ENCODE measurements around the gene DPPA2. TPM values are rescaled to one million over a fixed set of nuclear protein-coding genes. Genes with fewer than 3 reads are reported as not detected.
"Not testable (repeated sequence)": the region's sequence is repeated elsewhere in the genome, so short reads cannot be mapped to it uniquely, and the experiment has no call there.

The DPPA2 gene, protein sequence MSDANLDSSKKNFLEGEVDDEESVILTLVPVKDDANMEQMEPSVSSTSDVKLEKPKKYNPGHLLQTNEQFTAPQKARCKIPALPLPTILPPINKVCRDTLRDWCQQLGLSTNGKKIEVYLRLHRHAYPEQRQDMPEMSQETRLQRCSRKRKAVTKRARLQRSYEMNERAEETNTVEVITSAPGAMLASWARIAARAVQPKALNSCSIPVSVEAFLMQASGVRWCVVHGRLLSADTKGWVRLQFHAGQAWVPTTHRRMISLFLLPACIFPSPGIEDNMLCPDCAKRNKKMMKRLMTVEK
- not detected for total RNA-seq
- not detected for polyA plus RNA-seq
- long read RNA-seq, donor 1, result 0 reads
- long read RNA-seq, donor 2, result 0 reads
- long read RNA-seq, donor 3, result 0 reads

DNA sequence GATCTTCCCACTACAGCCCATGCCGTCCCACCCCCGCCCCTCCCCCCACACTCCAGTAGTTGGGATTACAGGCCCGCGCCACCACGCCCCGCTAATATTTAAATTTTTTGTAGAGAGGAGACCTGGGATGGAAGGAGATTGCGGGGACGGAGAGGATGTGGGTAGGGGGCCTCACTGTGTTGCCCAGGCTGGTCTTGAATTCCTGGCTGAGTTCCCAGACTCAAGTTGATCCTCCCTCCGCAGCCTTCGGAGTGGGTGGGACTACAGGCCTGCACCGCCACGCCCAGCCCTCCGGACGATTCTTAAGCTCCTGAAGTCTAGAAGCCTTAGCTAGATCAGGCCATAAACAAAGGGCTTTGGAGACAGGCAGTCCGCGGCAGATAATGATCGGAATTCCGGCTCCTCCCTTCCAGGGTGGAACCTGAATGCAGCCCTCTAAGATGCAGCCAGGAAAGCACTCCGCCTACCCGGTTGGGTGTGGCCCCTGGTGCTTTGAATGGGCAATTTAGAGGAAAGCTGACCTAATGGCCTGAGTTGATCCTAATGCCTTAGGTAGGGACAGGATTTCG is at the start of gene DPPA2:
DPPA2 (minus strand) TSS at position 356 of the 569 bp plus-strand sequence. CDS start 1,975 bp downstream, outside the sequence.
- no peaks in the 10 kb centered on the region for H3K9me3 ChIP-seq
- no peak within 1 kb of the TSS for H3K27ac ChIP-seq
- no peak within 1 kb of the TSS for H3K4me3 ChIP-seq
- TF ChIP-seq EP300 (IDR thresholded peaks at IDR 0.05), result no peak
- TF ChIP-seq, protein P1, sequence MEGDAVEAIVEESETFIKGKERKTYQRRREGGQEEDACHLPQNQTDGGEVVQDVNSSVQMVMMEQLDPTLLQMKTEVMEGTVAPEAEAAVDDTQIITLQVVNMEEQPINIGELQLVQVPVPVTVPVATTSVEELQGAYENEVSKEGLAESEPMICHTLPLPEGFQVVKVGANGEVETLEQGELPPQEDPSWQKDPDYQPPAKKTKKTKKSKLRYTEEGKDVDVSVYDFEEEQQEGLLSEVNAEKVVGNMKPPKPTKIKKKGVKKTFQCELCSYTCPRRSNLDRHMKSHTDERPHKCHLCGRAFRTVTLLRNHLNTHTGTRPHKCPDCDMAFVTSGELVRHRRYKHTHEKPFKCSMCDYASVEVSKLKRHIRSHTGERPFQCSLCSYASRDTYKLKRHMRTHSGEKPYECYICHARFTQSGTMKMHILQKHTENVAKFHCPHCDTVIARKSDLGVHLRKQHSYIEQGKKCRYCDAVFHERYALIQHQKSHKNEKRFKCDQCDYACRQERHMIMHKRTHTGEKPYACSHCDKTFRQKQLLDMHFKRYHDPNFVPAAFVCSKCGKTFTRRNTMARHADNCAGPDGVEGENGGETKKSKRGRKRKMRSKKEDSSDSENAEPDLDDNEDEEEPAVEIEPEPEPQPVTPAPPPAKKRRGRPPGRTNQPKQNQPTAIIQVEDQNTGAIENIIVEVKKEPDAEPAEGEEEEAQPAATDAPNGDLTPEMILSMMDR (IDR thresholded peaks at IDR 0.05), result no peak
- no peak for TF ChIP-seq POLR2A (IDR thresholded peaks at IDR 0.05)
- no peaks in the 10 kb centered on the region for H3K27me3 ChIP-seq
- 85 to 90% (median 88%) methylated on average over 21 of the region's 21 CpGs for WGBS, 3 donors
- H3K4me1 ChIP-seq (ENCODE audit: insufficient read depth), result no peaks in the 10 kb centered on the region
- intact Hi-C loops (cut with DNase I), result no loop called here
- no peak for DNase-seq
- no peaks in the 10 kb centered on the region for H3K36me3 ChIP-seq

DNA sequence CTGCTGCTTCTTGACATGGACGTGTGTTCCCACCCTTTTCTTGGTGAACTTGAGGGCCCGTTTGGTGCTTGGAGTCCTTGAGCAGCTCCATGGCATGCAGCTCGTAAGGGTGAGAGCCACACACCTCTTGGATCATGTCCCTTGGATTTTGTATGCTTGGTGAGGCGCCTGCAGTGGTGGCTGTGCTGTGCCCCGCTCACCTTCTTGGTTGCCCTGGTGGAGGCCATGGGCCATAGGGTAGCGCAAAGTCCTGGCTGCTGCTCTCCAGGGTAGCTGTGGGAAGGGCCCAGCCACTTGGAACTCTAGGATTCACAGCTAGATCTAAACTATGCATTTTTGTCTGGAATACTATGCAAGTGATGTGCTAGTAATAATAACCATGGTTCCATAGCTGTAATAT is 47.8 kb upstream of the DPPA2 start:
- H3K4me3 ChIP-seq, result no peak overlapping the region
- no peak for TF ChIP-seq EP300 (IDR thresholded peaks at IDR 0.05)
- TF ChIP-seq, protein P1 (IDR thresholded peaks at IDR 0.05), result no peak
- TF ChIP-seq POLR2A (IDR thresholded peaks at IDR 0.05), result no peak
- H3K27ac ChIP-seq, result no peak overlapping the region
- no peak for DNase-seq
- H3K4me1 ChIP-seq (ENCODE audit: insufficient read depth), result no peaks in the 10 kb centered on the region
- WGBS, 3 donors, result 80 to 84% (median 80%) methylated on average over 6 of the region's 6 CpGs
- intact Hi-C loops (cut with DNase I), result no loop called here
- no peaks in the 10 kb centered on the region for H3K27me3 ChIP-seq
- H3K9me3 ChIP-seq, result no peaks in the 10 kb centered on the region
- H3K36me3 ChIP-seq, result no peaks in the 10 kb centered on the region

DNA sequence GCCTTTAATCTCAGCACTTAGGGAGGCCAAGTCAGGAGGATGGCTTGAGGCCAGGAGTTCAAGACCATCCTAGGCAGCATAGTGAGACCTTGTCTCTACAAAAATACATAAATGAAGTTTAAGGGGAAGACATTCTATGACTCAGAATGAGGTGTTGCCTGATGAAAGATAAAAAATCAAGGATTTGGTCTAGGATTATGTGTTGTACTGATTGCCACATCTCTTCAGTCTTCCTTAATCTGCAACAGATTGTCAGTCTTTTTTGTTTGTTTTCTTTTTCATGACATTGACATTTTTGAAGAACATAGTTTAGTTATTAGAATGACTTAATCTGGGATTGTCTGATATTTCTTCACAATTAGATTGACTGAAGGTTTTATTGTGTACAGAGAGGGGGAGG is 47.3 kb upstream of the DPPA2 start:
- intact Hi-C loops (cut with DNase I), result no loop called here
- TF ChIP-seq, protein P1 (IDR thresholded peaks at IDR 0.05), result no peak
- TF ChIP-seq EP300 (IDR thresholded peaks at IDR 0.05), result no peak
- no peak for TF ChIP-seq POLR2A (IDR thresholded peaks at IDR 0.05)
- Histone ChIP-seq H3K4me1 (ENCODE audit: insufficient read depth) (no peaks in the 10 kb centered on the region), H3K27me3 (no peaks in the 10 kb centered on the region), H3K4me3 (no peak overlapping the region), H3K27ac (no peak overlapping the region), H3K9me3 (no peaks in the 10 kb centered on the region), H3K36me3 (no peaks in the 10 kb centered on the region)
- DNase-seq, result no peak

DNA sequence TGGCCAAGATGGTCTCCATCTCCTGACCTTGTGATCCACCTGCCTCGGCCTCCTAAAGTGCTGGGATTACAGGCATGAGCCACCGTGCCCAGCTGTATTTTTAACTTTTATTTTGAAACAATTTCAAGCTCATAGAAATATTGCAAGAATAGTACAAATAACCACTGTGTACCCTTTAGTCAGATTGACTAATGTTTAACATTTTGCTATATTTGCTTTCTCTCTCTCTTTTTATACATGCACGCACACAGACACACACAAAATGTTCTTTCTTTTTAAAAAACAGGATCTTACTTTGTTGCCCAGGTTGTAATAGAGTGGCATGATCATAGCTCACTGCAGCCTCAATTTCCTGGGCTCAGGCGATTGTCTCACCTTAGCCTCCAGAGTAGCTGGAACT is 46.5 kb upstream of the DPPA2 start:
- H3K36me3 ChIP-seq, result no peaks in the 10 kb centered on the region
- WGBS, 3 donors, result 73 to 86% (median 83%) methylated on average over 4 of the region's 4 CpGs
- no peak overlapping the region for H3K27ac ChIP-seq
- no peaks in the 10 kb centered on the region for H3K4me1 ChIP-seq (ENCODE audit: insufficient read depth)
- H3K4me3 ChIP-seq, result no peak overlapping the region
- DNase-seq, result no peak
- TF ChIP-seq, protein P1 (IDR thresholded peaks at IDR 0.05), result no peak
- TF ChIP-seq EP300 (IDR thresholded peaks at IDR 0.05) (no peak), POLR2A (IDR thresholded peaks at IDR 0.05) (no peak)
- no peaks in the 10 kb centered on the region for H3K27me3 ChIP-seq
- H3K9me3 ChIP-seq, result no peaks in the 10 kb centered on the region
- intact Hi-C loops (cut with DNase I), result no loop called here

DNA sequence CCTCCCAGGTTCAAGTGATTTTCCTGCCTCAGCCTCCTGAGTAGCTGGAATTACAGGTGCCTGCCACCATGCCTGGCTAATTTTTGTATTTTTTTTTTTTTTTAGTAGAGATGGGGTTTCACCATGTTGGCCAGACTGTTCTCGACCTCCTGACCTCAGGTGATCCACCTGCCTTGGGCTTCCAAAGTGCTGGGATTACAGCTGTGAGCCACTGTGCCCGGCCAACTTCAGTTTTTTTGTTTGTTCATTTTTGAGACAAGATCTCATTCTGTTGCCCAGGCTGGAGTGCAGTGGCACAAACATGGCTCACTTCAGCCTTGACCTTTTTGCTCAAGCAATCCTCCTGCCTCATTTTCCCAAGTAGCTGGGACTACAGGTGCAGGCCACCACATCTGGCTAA is 42.5 kb upstream of the DPPA2 start:
- DNase-seq; H3K27ac ChIP-seq; H3K9me3 ChIP-seq; H3K36me3 ChIP-seq; H3K27me3 ChIP-seq; H3K4me3 ChIP-seq; H3K4me1 ChIP-seq (ENCODE audit: insufficient read depth); intact Hi-C loops (cut with DNase I): not testable (repeated sequence)
- 74 to 77% (median 76%) methylated on average over 2 of the region's 2 CpGs for WGBS, 3 donors
